ENCODE measurements around the gene GJA3.

The GJA3 gene

GRCh38 chr13:20148501-20149183, 12.2 kb downstream of the GJA3 start:
- DNase-seq, result no peak

DNA sequence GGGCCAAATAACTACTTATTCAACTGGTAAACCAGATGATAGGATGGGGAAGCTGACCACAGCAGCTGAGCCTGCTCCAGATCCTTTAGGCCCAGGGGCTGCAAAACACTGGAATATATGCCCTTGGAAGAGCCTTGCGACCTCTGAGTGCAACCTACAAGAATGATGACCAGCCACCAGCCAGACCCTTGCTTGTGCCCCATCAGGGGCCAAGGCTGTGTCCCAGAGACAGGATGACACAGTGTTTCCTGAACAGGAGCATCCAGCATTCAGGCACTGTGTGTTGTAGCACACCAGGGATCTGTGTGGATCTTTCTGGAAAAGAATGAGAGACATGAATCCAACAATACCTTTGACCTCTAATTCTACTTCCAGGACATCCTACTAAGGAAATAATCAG, 14.5 kb downstream of the GJA3 start:
- DNase-seq, result no peak

- DNase-seq, result no peak
Measured at GRCh38 chr13:20145521-20145920, 15.3 kb downstream of the GJA3 start.

- no peak for DNase-seq
Measured at GRCh38 chr13:20144141-20144850, 16.6 kb downstream of the GJA3 start.

DNA sequence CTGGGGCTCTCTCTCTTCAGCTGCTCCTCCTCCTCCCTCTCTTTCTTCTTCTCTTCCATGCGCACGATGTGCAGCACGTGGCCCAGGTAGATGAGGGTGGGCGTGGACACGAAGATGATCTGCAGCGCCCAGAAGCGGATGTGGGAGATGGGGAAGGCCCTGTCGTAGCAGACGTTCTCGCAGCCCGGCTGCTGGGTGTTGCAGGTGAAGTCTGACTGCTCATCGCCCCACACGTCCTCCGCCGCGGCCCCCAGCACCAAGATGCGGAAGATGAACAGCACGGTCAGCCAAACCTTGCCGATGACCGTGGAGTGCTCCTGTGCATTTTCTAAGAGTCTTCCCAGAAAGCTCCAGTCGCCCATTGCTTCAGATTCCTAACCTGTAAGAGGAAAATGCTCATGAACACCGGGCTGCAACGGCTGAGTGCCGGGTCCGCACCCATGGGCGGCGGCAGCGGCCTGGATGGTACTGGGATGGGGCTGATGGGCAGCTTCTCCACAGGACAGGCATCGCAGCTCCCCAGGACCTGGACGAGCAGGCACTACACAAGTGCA, 17.8 kb downstream of the GJA3 start:
- DNase-seq, result no peak

- DNase-seq, result no peak
Measured at GRCh38 chr13:20142023-20142926, 18.6 kb downstream of the GJA3 start.

DNA sequence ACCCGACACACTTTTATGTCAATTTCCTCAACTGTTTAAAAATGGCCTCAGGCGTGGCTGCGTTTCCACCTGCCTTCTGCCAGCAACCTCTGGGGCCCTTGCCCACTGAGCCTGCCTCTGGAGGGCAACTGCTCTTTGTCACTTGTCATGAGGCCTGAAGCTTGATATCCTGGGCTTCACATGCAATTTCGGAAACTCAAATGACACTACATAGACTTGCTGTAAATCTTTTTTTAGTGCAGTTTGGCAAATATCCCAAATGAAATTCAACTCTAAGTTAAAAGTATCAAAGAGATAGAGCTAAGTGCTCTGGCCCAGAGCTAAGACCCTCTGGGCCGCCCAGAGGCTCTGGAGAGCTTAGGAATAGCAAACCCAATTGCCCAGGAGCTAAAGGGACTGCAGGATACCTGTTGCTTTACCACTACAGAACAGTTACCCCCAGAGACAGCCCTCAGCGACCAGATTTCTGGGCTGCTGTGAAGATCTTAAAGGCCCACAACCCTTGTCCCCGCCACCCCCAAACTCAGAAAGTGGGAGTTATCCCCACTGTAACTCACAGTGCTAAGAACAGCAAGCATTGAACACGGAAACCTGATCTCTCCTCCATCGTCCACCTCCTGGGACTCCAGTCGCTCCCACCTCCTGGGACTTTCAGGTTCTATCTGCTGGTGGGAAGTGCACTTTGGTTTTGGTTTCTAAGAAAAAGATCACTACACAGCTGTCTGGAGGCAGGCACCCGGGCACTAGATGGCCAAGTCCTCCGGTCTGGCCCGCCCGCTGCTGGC, 19.4 kb downstream of the GJA3 start:
- DNase-seq, result no peak

DNA sequence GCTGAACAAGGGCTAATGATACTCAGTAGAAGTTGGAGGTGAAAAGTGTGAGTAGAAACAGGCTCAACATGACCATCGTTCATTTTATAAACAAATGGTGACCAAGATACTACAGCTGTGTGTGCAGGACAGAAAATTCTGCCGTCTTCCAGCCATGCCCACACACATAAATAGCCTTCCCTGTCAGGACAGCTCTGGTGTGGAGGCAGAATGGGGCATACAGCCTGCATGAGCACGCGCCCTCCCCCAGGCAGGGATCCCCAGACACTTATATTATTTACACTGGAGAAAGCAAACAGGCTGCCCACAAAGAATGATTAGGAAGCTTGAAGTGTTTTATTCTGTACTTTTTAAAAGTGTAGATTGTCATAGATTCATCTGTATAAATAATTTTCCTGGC, 20.4 kb downstream of the GJA3 start:
- DNase-seq, result no peak

GRCh38 chr13:20137875-20138274, 23.0 kb downstream of the GJA3 start:
- no peak for DNase-seq

DNA sequence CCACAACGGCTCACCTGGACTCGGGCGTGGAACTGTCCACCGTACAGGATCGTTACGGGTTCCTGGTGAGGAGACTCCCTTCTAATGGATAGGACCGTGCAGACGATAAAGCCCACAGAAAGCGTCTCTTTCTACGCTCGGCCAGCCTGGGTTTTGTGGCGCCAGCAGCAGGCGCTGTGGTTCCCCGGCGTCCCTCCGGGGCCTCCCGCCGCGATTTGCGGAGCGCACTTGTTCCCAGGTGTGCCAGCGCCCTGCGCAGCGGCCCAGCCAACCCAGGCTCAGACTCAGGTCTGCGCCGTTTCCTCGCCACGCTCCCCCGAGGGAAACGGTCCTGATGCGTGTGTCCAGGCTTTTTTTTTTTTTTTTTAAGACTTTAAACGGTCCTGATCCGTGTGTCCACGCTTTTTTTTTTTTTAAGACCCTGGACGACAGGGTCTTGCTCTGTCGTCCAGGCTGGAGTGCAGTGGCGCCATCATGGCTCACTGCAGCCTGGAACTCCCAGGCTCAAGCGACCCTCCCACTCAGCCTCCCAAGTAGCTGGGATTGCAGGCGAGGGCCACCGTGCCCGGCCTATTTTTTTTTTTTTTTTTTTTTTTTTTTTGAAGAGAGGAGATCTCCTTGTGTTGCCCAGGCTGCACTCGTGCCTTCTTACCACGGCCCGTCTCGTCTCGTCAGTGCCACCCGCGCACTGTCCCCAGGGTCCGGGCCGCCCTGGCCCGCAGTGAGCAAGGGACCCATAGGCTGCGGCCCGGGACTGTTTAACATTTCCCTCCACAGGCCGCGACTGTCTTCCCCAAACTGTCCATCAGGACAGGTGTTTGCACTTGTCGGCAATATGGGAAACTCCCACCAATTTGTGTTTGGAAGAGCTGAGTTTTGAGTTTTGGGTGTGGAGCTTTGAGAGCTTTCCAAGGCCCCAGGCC, 23.8 kb downstream of the GJA3 start:
- DNase-seq, result no peak

DNA sequence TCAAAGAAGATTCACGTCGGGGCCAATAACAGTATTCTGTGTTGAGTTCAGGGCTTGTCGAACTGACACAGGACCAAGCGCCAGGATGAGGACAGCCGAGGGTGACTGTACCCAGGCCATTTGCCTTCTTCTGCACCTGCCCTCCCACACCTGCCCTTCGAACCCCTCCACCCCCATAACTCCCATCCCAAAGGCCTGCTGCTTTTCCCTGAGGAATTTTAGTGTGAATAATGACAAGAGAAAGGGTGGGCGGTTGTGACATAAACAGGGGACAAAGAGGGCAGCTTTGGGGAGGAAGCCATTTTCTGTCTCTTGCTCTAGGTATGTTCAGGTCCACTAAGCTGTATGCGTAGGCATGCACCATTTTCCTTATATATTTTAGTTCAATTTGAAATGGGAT, 26.1 kb downstream of the GJA3 start:
- no peak for DNase-seq

DNA sequence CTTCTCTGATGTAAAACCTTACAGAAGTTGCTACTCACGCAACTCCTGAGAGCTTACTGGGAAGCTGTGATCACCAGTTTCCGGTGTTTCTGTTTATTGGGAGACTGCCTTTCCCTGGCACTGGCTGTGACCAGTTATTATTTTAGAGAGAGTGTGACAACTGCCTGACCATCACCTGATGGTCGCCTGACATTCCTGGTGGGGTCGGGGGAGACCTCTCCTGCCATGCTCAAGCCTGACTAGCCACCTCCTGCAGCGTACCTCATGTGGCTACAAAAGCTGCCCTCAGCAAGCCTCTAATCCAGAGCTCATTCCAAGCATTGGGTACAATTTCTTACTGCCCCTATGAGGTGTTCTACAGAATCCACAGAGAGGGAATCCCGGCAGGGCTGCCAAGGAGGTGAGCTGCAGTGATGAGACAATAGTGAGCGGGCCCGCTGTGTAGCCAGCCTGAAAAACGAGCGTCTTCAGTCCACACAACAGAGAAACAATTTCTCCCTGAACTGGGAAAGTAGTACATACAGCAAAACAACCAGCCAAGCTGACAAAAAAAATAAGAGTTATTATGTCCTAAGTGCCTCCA, 28.7 kb downstream of the GJA3 start:
- DNase-seq, result no peak

DNA sequence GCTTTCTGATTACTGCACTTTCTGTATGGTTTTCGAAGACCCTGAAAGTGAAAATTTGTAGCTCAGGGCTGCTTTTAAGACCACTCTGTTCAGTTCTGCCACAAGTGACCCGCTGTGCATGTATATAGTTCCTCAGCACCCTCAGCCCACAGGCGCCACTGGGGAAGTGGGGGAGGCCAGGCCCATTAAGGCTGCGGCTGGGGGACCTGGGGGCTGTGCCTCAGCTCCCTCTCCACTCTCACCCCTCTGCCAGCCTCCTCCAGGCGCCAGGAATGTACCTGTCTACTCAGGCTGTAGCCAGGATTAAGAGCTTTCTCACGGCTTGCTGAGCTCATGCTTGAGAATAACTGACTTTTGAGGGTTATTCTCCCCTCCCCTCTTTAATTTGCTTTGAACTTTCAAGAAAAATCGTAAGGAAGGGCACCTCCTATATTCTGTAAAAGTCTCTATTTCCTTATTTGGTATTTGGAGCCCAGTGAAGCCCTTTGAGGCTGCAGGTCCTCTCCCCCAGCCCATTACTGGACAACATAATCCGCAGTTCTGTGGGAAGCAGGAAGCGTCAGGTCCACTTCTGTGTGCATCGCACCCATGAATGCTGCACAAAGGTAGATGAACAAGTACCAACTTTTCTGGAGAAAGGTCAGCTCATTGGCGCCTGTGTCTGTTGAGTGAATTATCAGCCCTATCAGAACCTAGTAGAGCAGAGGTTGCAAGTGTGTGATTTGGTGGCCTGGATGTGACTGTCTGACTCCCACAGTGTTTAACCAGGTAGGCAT, 29.6 kb downstream of the GJA3 start:
- no peak for DNase-seq

- DNase-seq, result no peak
Measured at GRCh38 chr13:20130652-20131051, 30.2 kb downstream of the GJA3 start.

GRCh38 chr13:20130012-20130411, 30.8 kb downstream of the GJA3 start:
- no peak for DNase-seq

- DNase-seq, result no peak
Measured at GRCh38 chr13:20129076-20129475, 31.8 kb downstream of the GJA3 start.

DNA sequence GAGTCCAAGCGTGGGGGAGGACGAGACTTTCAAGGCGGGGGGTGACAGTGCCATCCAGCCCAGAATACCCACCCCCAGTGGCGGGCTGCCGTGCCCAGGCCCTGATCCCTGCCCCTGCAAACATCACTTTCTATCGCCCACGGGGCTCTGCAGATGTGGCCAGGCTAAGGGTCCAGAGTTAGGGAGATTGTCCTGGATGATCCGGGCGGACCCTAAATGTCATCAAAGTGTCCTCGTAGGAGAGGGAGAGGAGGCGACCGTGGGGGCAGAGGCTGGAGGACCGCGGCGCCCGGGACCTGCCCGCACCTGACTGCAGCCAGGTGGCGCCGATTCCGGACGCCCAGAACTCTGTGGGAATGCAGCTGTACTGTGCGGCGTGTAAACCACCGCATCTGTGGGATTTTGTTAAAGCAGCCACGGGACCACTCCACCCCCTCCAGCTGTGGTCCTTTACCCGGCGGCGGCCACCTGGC, 32.4 kb downstream of the GJA3 start:
- no peak for DNase-seq

DNA sequence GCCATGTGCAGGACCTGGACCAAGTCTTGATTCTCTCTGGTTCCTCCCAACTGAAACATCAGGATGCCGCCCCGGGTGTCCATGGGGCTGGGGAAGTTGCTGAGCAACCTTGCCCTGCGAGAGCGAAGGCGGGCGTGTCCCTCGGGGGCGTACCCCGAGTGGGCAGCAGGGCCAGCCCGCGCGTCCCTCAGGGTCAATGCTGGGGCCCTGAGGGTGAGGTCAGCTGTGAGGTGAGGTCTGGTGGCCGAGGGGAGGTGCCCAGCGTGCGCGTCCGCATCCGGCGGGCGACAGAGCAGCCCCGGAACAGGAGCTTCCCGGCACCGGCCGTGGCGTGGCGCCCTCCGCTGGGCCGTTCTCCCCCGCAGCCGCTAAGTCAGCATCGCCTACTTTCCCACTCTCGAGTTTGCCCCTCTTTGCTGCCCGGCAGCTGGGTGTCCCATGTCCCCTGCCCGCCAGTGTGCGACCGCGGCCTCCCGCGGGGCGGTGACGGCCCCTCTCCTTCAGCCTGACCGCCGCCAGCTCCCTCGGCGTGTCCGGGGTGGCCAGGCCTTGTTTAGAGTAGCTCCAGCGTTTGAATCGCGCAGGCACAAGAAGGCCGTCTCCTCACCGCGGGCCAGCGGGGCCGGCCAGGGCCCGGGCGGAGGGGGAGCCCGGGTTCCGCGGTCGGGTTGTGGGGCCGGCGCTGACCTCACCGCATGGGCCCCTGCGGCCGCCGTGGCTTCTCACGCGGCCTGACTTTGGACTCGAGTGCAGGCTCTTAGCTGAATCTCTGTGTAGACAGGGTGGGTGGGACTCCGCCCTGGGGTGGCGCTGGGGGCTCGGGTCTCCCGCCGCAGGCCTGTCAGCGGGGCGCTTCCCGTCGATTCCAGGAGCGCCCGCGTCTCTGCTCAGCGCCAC, 33.0 kb downstream of the GJA3 start:
- DNase-seq, result no peak

DNA sequence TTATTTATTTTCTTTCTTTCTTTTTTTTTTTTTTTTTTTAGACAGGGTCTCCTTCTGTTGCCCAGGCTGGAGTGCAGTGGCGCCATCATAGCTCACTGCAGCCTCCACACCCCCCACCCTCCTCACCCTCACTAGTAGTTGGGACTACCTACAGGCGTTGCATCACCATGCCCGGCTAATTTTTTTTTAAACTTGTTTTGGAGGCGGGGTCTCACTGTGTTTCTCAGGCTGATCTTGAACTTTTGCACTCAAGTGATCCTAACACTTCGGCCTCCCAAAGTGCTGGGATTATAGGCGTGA, 33.6 kb downstream of the GJA3 start:
- DNase-seq, result no peak

Data from NCI-H1105 treated with DMSO at 0.1 percent for 48 hours (cell line).